A172 (cell line): ENCODE data around the gene EDC3. TPM values are rescaled to one million over a fixed set of nuclear protein-coding genes. Genes with fewer than 3 reads are reported as not detected.
"Not testable (repeated sequence)": the region's sequence is repeated elsewhere in the genome, so short reads cannot be mapped to it uniquely, and the experiment has no call there.

ENCODE experiments used
- DNase-seq: peaks from one replicate; pipeline ENCODE4 v3.0.0-alpha.2; 2015; ENCODE audit warnings: low spot score
- total RNA-seq: library from RNA; depleted of rRNA; stranded (reverse); fragments of >200 nt; shearing (Covaris generic); gene quantifications from 2 replicates; pipeline ENCODE4 v1.2.3, GENCODE V29; 2014; rRNA removed

Gene EDC3, protein sequence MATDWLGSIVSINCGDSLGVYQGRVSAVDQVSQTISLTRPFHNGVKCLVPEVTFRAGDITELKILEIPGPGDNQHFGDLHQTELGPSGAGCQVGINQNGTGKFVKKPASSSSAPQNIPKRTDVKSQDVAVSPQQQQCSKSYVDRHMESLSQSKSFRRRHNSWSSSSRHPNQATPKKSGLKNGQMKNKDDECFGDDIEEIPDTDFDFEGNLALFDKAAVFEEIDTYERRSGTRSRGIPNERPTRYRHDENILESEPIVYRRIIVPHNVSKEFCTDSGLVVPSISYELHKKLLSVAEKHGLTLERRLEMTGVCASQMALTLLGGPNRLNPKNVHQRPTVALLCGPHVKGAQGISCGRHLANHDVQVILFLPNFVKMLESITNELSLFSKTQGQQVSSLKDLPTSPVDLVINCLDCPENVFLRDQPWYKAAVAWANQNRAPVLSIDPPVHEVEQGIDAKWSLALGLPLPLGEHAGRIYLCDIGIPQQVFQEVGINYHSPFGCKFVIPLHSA
- total RNA-seq = 5.8 and 7.1 TPM in 2 replicates

- DNase-seq = peak; percentile 67
Measured at GRCh38 chr15:74695597-74696397, at the start of gene EDC3. Gene EDC3 (minus strand): TSS chr15:74696024. CDS start chr15:74675124, 20,900 bp downstream.

GRCh38 chr15:74742422-74742821, 46.6 kb upstream of the EDC3 start:
- no peak for DNase-seq

DNA sequence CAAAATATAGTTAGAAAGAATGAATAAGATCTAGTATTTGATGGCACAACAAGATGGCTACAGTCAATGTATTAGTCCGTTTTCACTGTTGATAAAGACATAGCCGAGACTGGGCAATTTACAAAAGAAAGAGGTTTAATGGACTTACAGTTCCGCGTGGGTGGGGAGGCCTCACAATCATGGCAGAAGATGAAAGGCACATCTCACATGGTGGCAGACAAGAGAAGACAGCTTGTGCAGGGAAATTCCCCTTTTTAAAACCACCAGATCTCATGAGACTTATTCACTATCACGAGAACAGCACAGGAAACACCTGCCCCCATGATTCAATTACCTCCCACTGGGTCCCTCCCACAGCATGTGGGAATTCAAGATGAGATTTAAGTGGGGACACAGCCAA, 42.4 kb upstream of the EDC3 start:
- DNase-seq = not testable (repeated sequence)

- DNase-seq = no peak
Measured at GRCh38 chr15:74735305-74735704, 39.5 kb upstream of the EDC3 start.

GRCh38 chr15:74733269-74733668, 37.4 kb upstream of the EDC3 start:
- DNase-seq = no peak

DNA sequence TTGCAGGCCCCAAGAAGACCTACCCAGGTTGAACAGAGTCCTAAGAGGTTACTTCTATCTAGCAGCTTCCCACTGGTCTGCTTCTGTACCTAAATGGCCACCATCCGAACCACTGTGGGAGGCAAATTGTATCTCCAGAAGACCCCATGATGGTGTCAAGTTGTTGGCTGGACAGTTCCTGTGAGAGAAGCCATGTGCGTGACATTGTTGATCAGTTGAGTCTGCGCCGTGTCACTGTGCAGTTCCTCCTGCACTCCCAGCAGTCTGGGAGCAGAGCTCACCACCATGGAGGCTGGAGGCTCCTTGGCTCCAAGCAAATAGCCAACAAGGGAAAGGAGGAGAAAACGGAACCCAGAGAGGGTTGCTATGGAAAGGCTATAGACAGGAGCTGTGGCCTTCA, 37.0 kb upstream of the EDC3 start:
- DNase-seq = no peak

DNA sequence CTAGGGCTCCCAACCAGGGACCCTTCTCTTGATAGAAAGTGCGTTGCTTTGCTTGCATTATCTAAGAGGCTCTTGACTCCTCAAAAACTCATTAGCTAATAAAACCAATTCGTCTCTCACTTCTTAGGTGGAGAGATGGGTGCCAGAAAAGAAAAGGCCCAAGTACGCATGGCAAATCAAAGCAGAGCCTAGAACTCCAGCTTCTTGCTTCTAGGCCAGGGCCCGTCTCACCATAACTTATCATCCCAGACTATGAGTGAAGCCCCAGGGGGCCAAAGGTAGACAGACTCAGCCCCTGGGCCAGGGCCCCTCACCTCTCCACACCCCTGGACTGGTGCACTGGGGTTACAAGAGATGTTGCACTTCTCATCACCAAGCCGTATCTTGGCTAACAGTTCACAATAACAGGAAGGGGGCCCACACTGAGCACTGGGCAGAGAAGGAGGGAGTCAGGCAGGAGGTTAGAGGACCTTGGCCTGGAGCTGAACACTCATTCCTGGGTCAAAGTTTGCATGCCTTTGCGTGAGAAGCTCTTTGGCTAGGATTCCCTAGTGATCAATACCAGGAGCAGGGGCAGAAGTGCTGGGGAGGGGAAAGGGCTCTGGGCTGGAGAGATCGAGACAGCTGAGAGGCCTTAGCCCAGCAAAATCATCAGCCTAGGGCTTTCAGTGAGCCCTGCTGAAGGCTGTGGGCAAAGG, 34.9 kb upstream of the EDC3 start:
- no peak for DNase-seq

DNA sequence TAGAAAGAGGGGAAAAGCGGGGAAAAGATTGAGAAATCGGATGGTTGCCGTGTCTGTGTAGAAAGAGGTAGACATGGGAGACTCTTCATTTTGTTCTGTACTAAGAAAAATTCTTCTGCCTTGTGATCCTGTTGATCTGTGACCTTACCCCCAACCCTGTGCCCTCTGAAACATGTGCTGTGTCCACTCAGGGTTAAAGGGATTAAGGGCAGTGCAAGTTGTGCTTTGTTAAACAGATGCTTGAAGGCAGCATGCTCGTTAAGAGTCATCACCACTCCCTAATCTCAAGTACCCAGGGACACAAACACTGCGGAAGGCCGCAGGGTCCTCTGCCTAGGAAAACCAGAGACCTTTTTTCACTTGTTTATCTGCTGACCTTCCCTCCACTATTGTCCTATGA, 33.5 kb upstream of the EDC3 start:
- not testable (repeated sequence) for DNase-seq

- not testable (repeated sequence) for DNase-seq
Measured at GRCh38 chr15:74728699-74729098, 32.9 kb upstream of the EDC3 start.

- no peak for DNase-seq
Measured at GRCh38 chr15:74727727-74728126, 31.9 kb upstream of the EDC3 start.

DNA sequence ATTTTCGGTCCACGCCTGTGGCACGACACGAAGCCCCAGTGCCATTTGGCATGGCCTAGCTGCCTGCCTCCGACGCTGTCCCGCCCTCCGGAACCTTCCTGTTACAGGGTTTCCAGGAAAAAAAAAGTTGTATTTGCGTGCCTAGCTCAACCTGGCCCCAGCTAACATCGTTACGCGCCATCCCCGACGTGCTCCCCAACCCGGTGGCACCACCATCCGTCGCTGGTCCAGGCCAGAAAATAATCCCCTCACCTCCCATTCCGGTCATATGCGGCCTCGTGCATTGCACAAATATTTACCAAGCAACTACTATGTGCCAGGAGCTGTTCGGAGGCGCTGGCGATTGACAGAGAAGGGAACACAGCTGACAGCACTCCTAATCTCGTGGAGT, 30.9 kb upstream of the EDC3 start:
- no peak for DNase-seq

DNA sequence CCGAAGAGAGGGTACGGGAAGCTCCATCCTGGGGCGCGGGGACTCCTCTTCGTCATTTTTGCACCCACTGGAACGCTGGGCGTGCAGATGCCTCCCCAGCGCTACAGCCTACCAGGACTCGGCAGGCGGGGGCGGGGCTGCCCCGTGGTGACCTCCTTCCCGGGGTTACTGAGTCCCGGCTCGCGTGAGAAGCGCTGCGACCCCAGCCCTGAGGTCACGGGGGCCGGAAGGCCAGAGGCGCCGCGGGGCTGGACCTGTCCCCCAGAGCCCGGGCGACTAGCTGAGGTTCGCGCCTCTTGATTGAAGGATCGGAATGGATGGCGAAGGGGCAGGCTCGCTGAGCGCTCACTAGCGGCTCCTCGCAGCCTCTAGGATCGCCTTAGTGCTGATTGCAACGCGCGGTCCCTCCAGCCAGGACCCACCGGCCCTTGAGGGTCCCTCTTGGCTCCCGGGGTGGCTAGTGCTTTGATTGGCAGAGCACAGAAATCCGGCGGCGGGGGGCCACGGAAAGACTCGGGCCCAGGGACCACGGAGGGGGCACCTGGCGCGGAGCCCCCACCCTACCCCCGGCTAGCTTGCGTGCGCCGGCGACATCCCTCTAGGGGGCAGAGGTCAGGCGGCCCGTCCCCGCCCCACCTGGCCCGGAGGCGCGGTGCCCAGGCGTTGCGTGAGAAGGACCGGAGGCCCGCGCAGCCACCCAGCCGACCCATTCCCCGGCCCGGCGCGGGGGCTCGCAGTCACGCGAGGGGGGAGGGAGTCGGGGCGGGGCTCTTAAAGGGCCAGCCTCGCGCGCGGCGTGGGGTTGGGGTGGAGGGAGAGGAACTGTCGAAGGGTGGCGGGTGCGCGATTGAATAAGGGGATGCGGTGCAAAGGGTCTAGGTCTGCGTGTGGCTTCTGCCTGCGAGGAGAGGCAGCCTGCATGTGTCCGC, 30.3 kb upstream of the EDC3 start:
- no peak for DNase-seq

- no peak for DNase-seq
Measured at GRCh38 chr15:74725225-74725774, 29.5 kb upstream of the EDC3 start, which contains the start of gene CYP1A1. Gene CYP1A1 (minus strand): TSS chr15:74725528. CDS start chr15:74723097, 2,431 bp downstream.

- no peak for DNase-seq
Measured at GRCh38 chr15:74724570-74725224, 28.9 kb upstream of the EDC3 start.

DNA sequence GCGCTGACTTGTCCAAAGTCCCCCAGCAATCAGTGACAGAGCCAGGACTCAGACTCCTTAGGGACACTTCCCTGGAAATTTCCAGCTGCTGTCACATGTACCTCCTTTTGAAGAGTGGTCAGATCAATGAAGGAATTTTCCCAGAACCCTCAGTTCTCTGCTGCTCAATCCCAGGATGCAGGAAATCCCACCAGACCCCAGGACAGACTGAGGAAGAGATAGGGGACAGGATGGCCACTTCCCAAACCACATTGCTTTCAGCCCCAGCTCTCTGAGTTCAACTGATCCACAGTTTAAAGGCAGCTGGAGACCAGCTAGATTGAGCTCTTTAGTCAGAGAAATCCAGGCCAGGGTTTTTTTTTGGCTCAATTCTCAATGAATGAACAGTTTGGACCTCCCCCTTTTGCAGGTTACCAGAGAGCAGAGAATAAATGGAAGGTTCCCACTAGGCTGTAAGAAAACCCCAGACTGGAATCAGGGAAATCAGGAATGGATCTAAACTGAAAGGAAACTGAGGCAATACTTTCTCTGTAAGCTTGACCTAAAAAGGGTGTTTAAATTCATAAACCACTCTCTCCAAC, 28.0 kb upstream of the EDC3 start:
- DNase-seq = peak; percentile 51

DNA sequence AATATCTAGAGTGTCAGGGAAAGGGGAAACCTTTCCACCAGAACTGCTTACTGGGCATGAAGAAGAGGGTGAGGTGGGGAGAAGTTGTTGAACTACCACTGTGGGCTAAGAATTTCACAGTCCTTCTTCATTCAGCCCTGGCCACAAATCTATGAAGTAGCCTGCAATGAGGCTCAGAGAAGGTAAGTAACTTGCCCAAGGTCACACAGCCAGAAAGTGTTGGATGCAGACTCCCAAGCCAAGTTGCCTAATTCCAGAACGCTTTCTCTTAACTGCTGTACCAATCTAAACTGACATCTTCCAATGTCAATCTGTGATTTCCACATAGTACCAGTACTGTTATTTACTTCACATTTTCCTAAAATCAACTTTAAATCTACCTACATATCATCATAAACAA, 27.4 kb upstream of the EDC3 start:
- no peak for DNase-seq

DNA sequence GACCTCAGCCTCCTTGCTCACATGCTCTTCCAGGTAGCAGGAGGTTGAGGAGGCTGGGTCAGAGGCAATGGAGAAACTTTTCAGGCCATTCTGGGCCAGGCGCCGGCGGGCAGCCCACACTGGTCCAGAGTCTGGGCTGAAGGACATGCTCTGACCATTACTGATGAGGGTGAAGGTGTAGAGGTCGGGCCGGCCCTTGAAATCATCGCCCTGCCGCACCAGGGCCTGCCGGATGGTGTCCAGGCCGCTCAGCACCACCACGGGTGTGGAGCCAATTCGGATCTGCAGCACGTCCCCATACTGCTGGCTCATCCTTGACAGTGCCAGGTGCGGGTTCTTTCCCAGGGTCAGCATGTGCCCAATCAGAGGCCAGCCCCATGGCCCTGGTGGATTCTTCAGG, 26.8 kb upstream of the EDC3 start:
- DNase-seq = no peak

DNA sequence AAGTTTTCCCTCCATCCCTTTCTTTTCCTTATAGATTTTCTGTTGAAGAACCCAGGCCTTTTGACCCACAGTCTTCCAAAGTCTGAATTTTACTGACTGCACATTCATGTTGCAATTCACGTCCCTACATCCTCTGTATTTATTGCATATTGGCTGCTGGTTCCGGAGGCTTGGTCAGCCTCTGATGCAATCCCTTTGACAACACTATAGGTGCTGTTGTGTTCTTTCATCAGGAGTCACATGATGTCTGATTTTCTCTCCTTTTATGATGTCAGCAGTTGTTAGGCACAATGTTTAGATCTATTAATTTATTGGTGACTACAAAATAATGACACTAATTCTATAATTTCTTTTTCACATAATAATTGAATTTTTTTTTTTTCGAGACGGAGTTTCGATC, 20.8 kb upstream of the EDC3 start:
- DNase-seq = no peak

DNA sequence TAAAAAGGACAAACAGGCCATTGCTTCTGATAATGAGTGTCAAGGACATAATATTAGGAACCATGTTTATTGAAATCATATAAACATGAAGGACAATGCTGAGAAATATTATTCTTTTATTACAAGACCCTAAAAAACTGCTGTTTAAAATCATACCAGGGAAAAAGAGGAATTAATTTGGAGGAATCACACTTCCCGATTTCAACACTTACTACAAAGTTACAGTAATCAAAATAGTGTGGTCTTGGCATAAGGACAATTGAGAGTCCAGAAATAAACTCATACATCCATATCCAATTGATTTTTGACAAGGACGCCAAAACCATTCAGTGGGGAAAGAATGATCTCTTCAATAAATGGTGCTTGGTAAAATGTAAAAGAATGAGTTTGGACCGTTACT, 16.5 kb upstream of the EDC3 start:
- DNase-seq = no peak
